GM13976 (cell line): ENCODE results near the gene CC2D1A.
"Not testable (repeated sequence)": the region's sequence is repeated elsewhere in the genome, so short reads cannot be mapped to it uniquely, and the experiment has no call there.

Experiments used
- DNase-seq: peaks from one replicate; pipeline ENCODE4 v3.0.0; 2012; ENCODE audit warnings: low spot score
- CTCF ChIP-seq: IDR thresholded peaks from 2 replicates; pipeline ENCODE4 v1.5.1; 2012; ENCODE audit warnings: borderline replicate concordance, mild to moderate bottlenecking; ENCODE audit not compliant: insufficient read depth; ENCODE audit errors: extremely low read depth, missing control alignments, control extremely low read depth
- in situ Hi-C: fragments of 300-500 bp; cut with MboI; formaldehyde crosslinking; loops from one replicate; pipeline ENCODE4 v1.12.0; 2022; ENCODE audit warnings: low sequenced_read_pairs, mixed read lengths, inconsistent platforms; ENCODE audit not compliant: unreplicated experiment

CC2D1A gene

GRCh38 chr19:13963603-13964105, 57.7 kb downstream of the CC2D1A start:
- TF ChIP-seq CTCF, result no peak
- in situ Hi-C loops, result no loop called here
- DNase-seq, result no peak

GRCh38 chr19:13964776-13965175, 58.8 kb downstream of the CC2D1A start:
- in situ Hi-C loops, result no loop called here
- TF ChIP-seq CTCF, result no peak
- DNase-seq, result no peak

- in situ Hi-C loops, result no loop called here
- TF ChIP-seq CTCF, result no peak
- DNase-seq, result no peak
Measured at GRCh38 chr19:13965377-13965896, 59.4 kb downstream of the CC2D1A start.

GRCh38 chr19:13965926-13966683, 60.1 kb downstream of the CC2D1A start:
- DNase-seq, result no peak
- in situ Hi-C loops, result no loop called here
- TF ChIP-seq CTCF, result no peak

- in situ Hi-C loops, result no loop called here
- no peak for DNase-seq
- TF ChIP-seq CTCF, result no peak
Measured at GRCh38 chr19:13966684-13967128, 60.7 kb downstream of the CC2D1A start.

GRCh38 chr19:13967206-13967605, 61.2 kb downstream of the CC2D1A start:
- DNase-seq, in situ Hi-C loops: not testable (repeated sequence)

GRCh38 chr19:13968383-13968935, 62.5 kb downstream of the CC2D1A start:
- DNase-seq, result no peak
- in situ Hi-C loops, result no loop called here
- no peak for TF ChIP-seq CTCF
